Muscle layer of duodenum (tissue), 2 donors: ENCODE results near the gene GLB1L2.

Experiments
- H3K27ac ChIP-seq: one replicate; pipeline ENCODE4 v1.7.0; 2013; ENCODE audit warnings: mild to moderate bottlenecking, low read length
- H3K27me3 ChIP-seq: one replicate; pipeline ENCODE4 v1.7.0; 2013; ENCODE audit warnings: low read depth, mild to moderate bottlenecking, control low read depth, low read length
- H3K36me3 ChIP-seq, 2 donors: one replicate each; pipeline ENCODE4 v1.7.0; 2013; ENCODE audit warnings: low read length in 2 of 2, control low read depth in 1 of 2, mild to moderate bottlenecking in 1 of 2; ENCODE audit not compliant: insufficient read depth in 2 of 2, control insufficient read depth in 1 of 2
- H3K4me1 ChIP-seq, 2 donors: one replicate each; pipeline ENCODE4 v1.7.0; 2013; ENCODE audit warnings: low read length in 2 of 2, mild to moderate bottlenecking in 2 of 2, control low read depth in 1 of 2, moderate library complexity in 1 of 2; ENCODE audit not compliant: insufficient read depth in 2 of 2, control insufficient read depth in 1 of 2
- H3K4me3 ChIP-seq, 2 donors: one replicate each; pipeline ENCODE4 v1.7.0; 2013; ENCODE audit warnings: low read length in 2 of 2, low read depth in 1 of 2, mild to moderate bottlenecking in 1 of 2
- H3K9me3 ChIP-seq, 2 donors: one replicate each; pipeline ENCODE4 v1.7.0; 2013; ENCODE audit warnings: low read length in 2 of 2, control low read depth in 1 of 2, mild to moderate bottlenecking in 1 of 2; ENCODE audit not compliant: control insufficient read depth in 1 of 2
- donor health status: healthy.

GLB1L2 gene

GRCh38 chr11:134391656-134392055 lies 59.9 kb downstream of the GLB1L2 start:
- Histone ChIP-seq H3K4me1 (no peaks in the 10 kb centered on the region), H3K27ac (no peak overlapping the region), H3K36me3 (no peaks in the 10 kb centered on the region), H3K9me3 (no peaks in the 10 kb centered on the region), H3K27me3 (no peaks in the 10 kb centered on the region), H3K4me3 (no peak overlapping the region)

GRCh38 chr11:134392953-134393615 lies 61.3 kb downstream of the GLB1L2 start:
- Histone ChIP-seq H3K27ac (no peak overlapping the region), H3K4me1 (no peaks in the 10 kb centered on the region), H3K4me3 (no peak overlapping the region), H3K9me3 (no peaks in the 10 kb centered on the region), H3K36me3 (no peaks in the 10 kb centered on the region), H3K27me3 (no peaks in the 10 kb centered on the region)

- H3K4me1 ChIP-seq, result no peaks in the 10 kb centered on the region
- H3K27me3 ChIP-seq, result no peaks in the 10 kb centered on the region
- no peak overlapping the region for H3K4me3 ChIP-seq
- no peak overlapping the region for H3K27ac ChIP-seq
- H3K36me3 ChIP-seq, result no peaks in the 10 kb centered on the region
- no peaks in the 10 kb centered on the region for H3K9me3 ChIP-seq
Measured at GRCh38 chr11:134393638-134394037, 61.9 kb downstream of the GLB1L2 start.

GRCh38 chr11:134394311-134394710 lies 62.5 kb downstream of the GLB1L2 start:
- Histone ChIP-seq H3K9me3 (no peaks in the 10 kb centered on the region), H3K4me1 (no peaks in the 10 kb centered on the region), H3K4me3 (no peak overlapping the region), H3K36me3 (no peaks in the 10 kb centered on the region), H3K27ac (no peak overlapping the region), H3K27me3 (no peaks in the 10 kb centered on the region)

GRCh38 chr11:134395002-134395401 lies 63.2 kb downstream of the GLB1L2 start:
- Histone ChIP-seq H3K27me3 (no peaks in the 10 kb centered on the region), H3K9me3 (no peaks in the 10 kb centered on the region), H3K27ac (no peak overlapping the region), H3K4me3 (no peak overlapping the region), H3K36me3 (no peaks in the 10 kb centered on the region), H3K4me1 (no peaks in the 10 kb centered on the region)

GRCh38 chr11:134397304-134398078 lies 65.7 kb downstream of the GLB1L2 start:
- no peaks in the 10 kb centered on the region for H3K36me3 ChIP-seq
- no peak overlapping the region for H3K4me3 ChIP-seq
- no peaks in the 10 kb centered on the region for H3K9me3 ChIP-seq
- no peaks in the 10 kb centered on the region for H3K27me3 ChIP-seq
- H3K27ac ChIP-seq, result no peak overlapping the region
- no peaks in the 10 kb centered on the region for H3K4me1 ChIP-seq

GRCh38 chr11:134398079-134398444 lies 66.3 kb downstream of the GLB1L2 start:
- Histone ChIP-seq H3K9me3 (no peaks in the 10 kb centered on the region), H3K4me1 (no peaks in the 10 kb centered on the region), H3K4me3 (no peak overlapping the region), H3K27ac (no peak overlapping the region), H3K36me3 (no peaks in the 10 kb centered on the region), H3K27me3 (no peaks in the 10 kb centered on the region)

GRCh38 chr11:134398644-134399292 lies 67.0 kb downstream of the GLB1L2 start:
- no peaks in the 10 kb centered on the region for H3K4me1 ChIP-seq
- no peak overlapping the region for H3K27ac ChIP-seq
- no peaks in the 10 kb centered on the region for H3K9me3 ChIP-seq
- H3K27me3 ChIP-seq, result no peaks in the 10 kb centered on the region
- no peak overlapping the region for H3K4me3 ChIP-seq
- H3K36me3 ChIP-seq, result no peaks in the 10 kb centered on the region

GRCh38 chr11:134399293-134399654 lies 67.5 kb downstream of the GLB1L2 start:
- no peaks in the 10 kb centered on the region for H3K9me3 ChIP-seq
- no peak overlapping the region for H3K27ac ChIP-seq
- no peak overlapping the region for H3K4me3 ChIP-seq
- no peaks in the 10 kb centered on the region for H3K4me1 ChIP-seq
- H3K36me3 ChIP-seq, result no peaks in the 10 kb centered on the region
- H3K27me3 ChIP-seq, result no peaks in the 10 kb centered on the region

GRCh38 chr11:134399996-134400395 lies 68.2 kb downstream of the GLB1L2 start:
- no peaks in the 10 kb centered on the region for H3K9me3 ChIP-seq
- no peak overlapping the region for H3K27ac ChIP-seq
- no peak overlapping the region for H3K4me3 ChIP-seq
- no peaks in the 10 kb centered on the region for H3K36me3 ChIP-seq
- H3K4me1 ChIP-seq, result no peaks in the 10 kb centered on the region
- H3K27me3 ChIP-seq, result no peaks in the 10 kb centered on the region

- H3K27ac ChIP-seq, result no peak overlapping the region
- no peak overlapping the region for H3K4me3 ChIP-seq
- H3K36me3 ChIP-seq, result no peaks in the 10 kb centered on the region
- no peaks in the 10 kb centered on the region for H3K27me3 ChIP-seq
- H3K4me1 ChIP-seq, result no peaks in the 10 kb centered on the region
- H3K9me3 ChIP-seq, result no peaks in the 10 kb centered on the region
Measured at GRCh38 chr11:134401825-134402809, 70.3 kb downstream of the GLB1L2 start.
